ENCODE results near the gene DOK6.
"Not testable (repeated sequence)": the region's sequence is repeated elsewhere in the genome, so short reads cannot be mapped to it uniquely, and the experiment has no call there.

Gene DOK6

GRCh38 chr18:69854455-69854854, 453.8 kb downstream of the DOK6 start:
- Histone ChIP-seq H3K4me1 (no peaks in the 10 kb centered on the region), H3K4me3 (no peak overlapping the region), H3K4me2 (no peak overlapping the region), H3K9ac (no peak overlapping the region), H4K20me1 (no peaks in the 10 kb centered on the region), H3K36me3 (no peaks in the 10 kb centered on the region), H3K27me3 (no peaks in the 10 kb centered on the region), H3K27ac (no peak overlapping the region), H3K9me3 (no peaks in the 10 kb centered on the region)
- no peak for TF ChIP-seq Cebpa-rat (IDR thresholded peaks at IDR 0.05)

- no peaks in the 10 kb centered on the region for H3K36me3 ChIP-seq
- no peak for TF ChIP-seq Cebpa-rat (IDR thresholded peaks at IDR 0.05)
- no peaks in the 10 kb centered on the region for H3K9me3 ChIP-seq
- no peaks in the 10 kb centered on the region for H3K4me1 ChIP-seq
- no peak overlapping the region for H3K4me2 ChIP-seq
- no peaks in the 10 kb centered on the region for H4K20me1 ChIP-seq
- H3K9ac ChIP-seq, result no peak overlapping the region
- no peak overlapping the region for H3K4me3 ChIP-seq
- no peaks in the 10 kb centered on the region for H3K27me3 ChIP-seq
- no peak overlapping the region for H3K27ac ChIP-seq
These were observed 458.2 kb downstream of the DOK6 start for GRCh38 chr18:69858897-69859296.

DNA sequence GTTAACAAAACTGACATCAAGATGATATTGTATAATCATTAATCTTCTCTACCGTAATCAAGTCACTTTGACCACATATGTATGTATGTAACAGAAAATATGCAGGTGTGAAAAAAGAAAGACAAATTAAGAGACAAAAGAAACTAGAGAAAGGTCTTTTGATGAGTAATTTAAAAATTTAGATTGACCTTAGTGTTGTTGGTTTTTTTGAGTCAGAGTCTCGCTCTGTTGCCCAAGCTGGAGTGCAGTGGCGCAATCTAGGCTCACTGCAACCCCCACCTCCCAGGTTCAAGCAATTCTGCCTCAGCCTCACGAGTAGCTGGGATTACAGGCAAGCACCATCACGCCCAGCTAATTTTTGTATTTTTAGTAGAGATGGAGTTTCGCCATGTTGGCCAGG, 464.1 kb downstream of the DOK6 start:
- H3K4me3 ChIP-seq, H3K36me3 ChIP-seq, H3K4me1 ChIP-seq, H3K27ac ChIP-seq, H3K9ac ChIP-seq, H3K4me2 ChIP-seq, H4K20me1 ChIP-seq, H3K9me3 ChIP-seq, H3K27me3 ChIP-seq: not testable (repeated sequence)

DNA sequence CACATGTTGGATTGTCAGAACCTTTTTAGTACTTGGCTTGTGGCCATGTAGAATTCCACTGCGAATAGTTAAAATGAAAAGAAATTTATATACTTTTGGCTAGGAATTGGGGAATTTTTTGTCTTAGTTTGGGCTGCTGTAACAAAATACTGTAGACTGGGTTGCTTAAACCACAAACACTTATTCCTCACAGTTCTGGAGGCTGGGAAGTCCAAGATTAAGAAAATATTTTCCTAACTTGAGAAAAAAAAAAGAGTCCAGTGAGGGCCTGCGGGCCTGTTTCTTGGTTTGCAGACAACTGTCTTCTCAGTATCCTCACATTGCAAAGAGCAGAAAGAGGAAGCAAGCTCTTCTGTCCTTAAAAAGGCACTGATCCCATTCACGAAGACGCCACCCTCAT, 465.1 kb downstream of the DOK6 start:
- H3K27ac ChIP-seq, result no peak overlapping the region
- no peak overlapping the region for H3K9ac ChIP-seq
- H3K9me3 ChIP-seq, result no peaks in the 10 kb centered on the region
- no peak overlapping the region for H3K4me3 ChIP-seq
- no peaks in the 10 kb centered on the region for H3K36me3 ChIP-seq
- no peaks in the 10 kb centered on the region for H4K20me1 ChIP-seq
- no peaks in the 10 kb centered on the region for H3K27me3 ChIP-seq
- H3K4me1 ChIP-seq, result no peaks in the 10 kb centered on the region
- no peak overlapping the region for H3K4me2 ChIP-seq
- no peak for TF ChIP-seq Cebpa-rat (IDR thresholded peaks at IDR 0.05)

GRCh38 chr18:69866212-69866611, 465.5 kb downstream of the DOK6 start:
- H3K27ac ChIP-seq, result no peak overlapping the region
- H3K4me3 ChIP-seq, result no peak overlapping the region
- no peak for TF ChIP-seq Cebpa-rat (IDR thresholded peaks at IDR 0.05)
- no peaks in the 10 kb centered on the region for H3K4me1 ChIP-seq
- H3K4me2 ChIP-seq, result no peak overlapping the region
- H4K20me1 ChIP-seq, result no peaks in the 10 kb centered on the region
- no peak overlapping the region for H3K9ac ChIP-seq
- no peaks in the 10 kb centered on the region for H3K9me3 ChIP-seq
- H3K27me3 ChIP-seq, result no peaks in the 10 kb centered on the region
- no peaks in the 10 kb centered on the region for H3K36me3 ChIP-seq

DNA sequence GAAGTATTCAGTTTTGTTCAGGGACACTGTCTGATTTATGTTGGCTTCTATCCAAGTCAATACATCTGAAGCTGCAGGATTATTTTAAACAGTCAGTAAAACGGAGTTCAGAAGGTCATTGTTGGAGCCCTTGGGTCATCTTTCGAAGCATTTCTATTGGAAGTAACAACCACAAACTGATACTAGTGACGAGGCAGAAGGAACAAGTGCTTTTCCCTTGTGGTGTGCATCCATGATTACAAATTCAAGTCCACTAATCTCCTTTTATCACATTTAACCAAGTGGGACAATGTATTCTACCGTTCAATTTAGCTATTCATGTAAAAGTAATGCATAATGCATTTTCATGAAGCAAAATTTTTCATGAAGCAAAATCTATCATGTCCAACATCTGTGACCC, 470.0 kb downstream of the DOK6 start:
- Histone ChIP-seq H3K9ac (no peak overlapping the region), H3K27ac (no peak overlapping the region), H3K4me2 (no peak overlapping the region), H3K4me1 (no peaks in the 10 kb centered on the region), H3K4me3 (no peak overlapping the region), H3K27me3 (no peaks in the 10 kb centered on the region), H3K36me3 (no peaks in the 10 kb centered on the region), H3K9me3 (no peaks in the 10 kb centered on the region), H4K20me1 (no peaks in the 10 kb centered on the region)
- TF ChIP-seq Cebpa-rat (IDR thresholded peaks at IDR 0.05), result no peak

DNA sequence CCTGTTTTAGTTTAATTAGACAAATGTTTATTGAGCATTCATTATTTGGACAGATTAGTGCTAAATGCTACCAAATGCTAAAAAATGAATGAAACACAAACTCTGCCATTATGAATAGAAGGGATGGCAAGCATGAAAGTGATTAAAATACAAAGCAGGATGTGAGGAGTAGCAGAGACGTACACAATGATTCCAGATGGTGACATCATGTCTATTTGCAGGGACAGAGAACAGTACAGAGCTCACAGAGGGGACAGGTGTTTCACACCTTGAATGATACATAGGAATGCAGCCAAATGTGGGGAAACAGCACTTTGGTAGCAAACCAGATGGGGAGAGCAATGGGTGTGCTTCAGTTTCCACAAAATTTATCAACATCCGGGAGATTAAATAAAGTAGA, 470.7 kb downstream of the DOK6 start:
- H3K9me3 ChIP-seq, result no peaks in the 10 kb centered on the region
- no peaks in the 10 kb centered on the region for H3K36me3 ChIP-seq
- no peak overlapping the region for H3K9ac ChIP-seq
- no peak overlapping the region for H3K27ac ChIP-seq
- no peak overlapping the region for H3K4me3 ChIP-seq
- H3K27me3 ChIP-seq, result no peaks in the 10 kb centered on the region
- H4K20me1 ChIP-seq, result no peaks in the 10 kb centered on the region
- no peak overlapping the region for H3K4me2 ChIP-seq
- no peak for TF ChIP-seq Cebpa-rat (IDR thresholded peaks at IDR 0.05)
- H3K4me1 ChIP-seq, result no peaks in the 10 kb centered on the region

GRCh38 chr18:69872661-69873060, 472.0 kb downstream of the DOK6 start:
- Histone ChIP-seq H3K4me2 (no peak overlapping the region), H3K9ac (no peak overlapping the region), H3K4me3 (no peak overlapping the region), H3K27me3 (no peaks in the 10 kb centered on the region), H3K36me3 (no peaks in the 10 kb centered on the region), H3K27ac (no peak overlapping the region), H3K4me1 (no peaks in the 10 kb centered on the region), H3K9me3 (no peaks in the 10 kb centered on the region), H4K20me1 (no peaks in the 10 kb centered on the region)
- TF ChIP-seq Cebpa-rat (IDR thresholded peaks at IDR 0.05), result no peak

GRCh38 chr18:69874058-69874457, 473.4 kb downstream of the DOK6 start:
- Histone ChIP-seq H3K36me3 (no peaks in the 10 kb centered on the region), H3K27me3 (no peaks in the 10 kb centered on the region), H3K4me1 (no peaks in the 10 kb centered on the region), H4K20me1 (no peaks in the 10 kb centered on the region), H3K27ac (no peak overlapping the region), H3K4me3 (no peak overlapping the region), H3K9ac (no peak overlapping the region), H3K9me3 (no peaks in the 10 kb centered on the region), H3K4me2 (no peak overlapping the region)
- no peak for TF ChIP-seq Cebpa-rat (IDR thresholded peaks at IDR 0.05)

DNA sequence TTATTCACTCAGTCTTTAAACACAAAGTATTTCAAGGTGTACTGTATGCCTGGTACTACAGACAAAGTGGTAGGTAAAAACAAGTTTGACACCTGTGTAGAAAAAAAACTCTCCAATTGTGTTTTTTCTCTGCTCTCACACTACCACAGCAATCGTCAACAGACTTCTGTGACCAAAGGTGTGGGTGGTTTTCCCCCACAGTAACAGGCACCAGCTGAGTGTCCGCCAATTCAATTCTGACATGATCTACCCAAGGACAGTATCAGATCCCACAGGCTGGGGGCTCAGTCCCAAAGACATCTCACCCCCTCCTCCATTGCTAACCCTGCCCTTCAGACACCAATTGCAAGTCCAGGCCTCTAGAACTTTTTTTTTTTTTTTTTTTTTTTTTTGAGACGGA, 475.8 kb downstream of the DOK6 start:
- Histone ChIP-seq H4K20me1 (no peaks in the 10 kb centered on the region), H3K4me3 (no peak overlapping the region), H3K27ac (no peak overlapping the region), H3K27me3 (no peaks in the 10 kb centered on the region), H3K9me3 (no peaks in the 10 kb centered on the region), H3K4me1 (no peaks in the 10 kb centered on the region), H3K9ac (no peak overlapping the region), H3K36me3 (no peaks in the 10 kb centered on the region), H3K4me2 (no peak overlapping the region)
- no peak for TF ChIP-seq Cebpa-rat (IDR thresholded peaks at IDR 0.05)

DNA sequence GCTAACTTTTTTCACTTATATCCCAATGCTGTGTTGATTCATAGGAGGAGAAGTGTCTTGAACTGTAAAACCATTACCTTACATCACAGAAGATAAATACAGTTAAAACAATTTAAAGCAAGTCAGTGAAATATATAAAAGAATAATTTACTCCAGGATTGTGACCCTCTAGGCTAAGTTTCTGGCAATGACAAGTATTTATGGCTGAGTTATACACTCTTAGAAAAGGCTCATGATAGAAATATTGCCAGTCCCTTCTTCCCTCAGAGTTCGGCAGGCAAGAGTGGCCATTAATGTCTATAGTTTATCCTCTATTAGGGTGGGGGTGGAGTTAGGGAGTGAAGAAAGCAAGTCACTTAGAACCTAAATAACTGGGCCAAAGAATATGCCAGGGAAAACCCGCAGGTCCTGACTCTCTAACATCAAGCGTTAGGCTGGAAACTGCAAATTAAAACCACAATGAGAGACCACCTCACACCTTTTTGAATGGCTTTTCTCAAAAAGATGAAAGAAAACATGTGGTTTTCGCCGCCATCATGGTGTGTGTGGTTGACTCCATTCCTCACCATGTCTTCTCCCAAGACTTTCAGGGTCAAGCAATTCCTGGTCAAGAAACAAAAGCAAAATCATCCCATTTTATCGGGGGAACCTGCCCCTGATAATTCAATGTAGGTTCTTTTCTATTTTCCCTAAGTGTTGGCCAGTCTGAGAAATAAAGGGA, 477.7 kb downstream of the DOK6 start:
- no peak overlapping the region for H3K4me2 ChIP-seq
- no peak overlapping the region for H3K27ac ChIP-seq
- H3K9ac ChIP-seq, result no peak overlapping the region
- H3K4me1 ChIP-seq, result peaks cover 10% of the 10 kb centered on the region
- TF ChIP-seq Cebpa-rat (IDR thresholded peaks at IDR 0.05), result no peak
- no peaks in the 10 kb centered on the region for H3K36me3 ChIP-seq
- no peaks in the 10 kb centered on the region for H4K20me1 ChIP-seq
- no peaks in the 10 kb centered on the region for H3K9me3 ChIP-seq
- H3K4me3 ChIP-seq, result no peak overlapping the region
- H3K27me3 ChIP-seq, result no peaks in the 10 kb centered on the region

DNA sequence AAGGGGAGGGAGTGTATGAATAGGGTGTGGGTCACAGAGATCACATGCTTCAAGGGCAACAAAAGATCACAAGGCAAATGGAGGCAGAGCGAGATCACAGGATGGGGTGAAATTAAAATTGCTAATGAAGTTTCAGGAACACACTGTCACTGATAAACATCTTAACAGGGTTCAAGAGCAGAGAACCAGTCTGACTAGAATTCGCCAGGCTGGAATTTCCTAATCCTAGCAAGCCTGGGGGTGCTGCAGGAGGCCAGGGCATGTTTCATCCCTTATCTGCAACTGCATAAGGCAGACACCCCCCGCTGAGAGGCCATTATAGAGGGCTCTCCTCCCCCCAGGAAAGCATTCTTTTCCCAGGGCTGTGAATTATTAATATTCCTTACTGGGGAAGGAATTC, 478.4 kb downstream of the DOK6 start:
- not testable (repeated sequence) for H3K9ac ChIP-seq, H3K9me3 ChIP-seq, H3K4me3 ChIP-seq, H3K27me3 ChIP-seq, H3K27ac ChIP-seq, H3K4me2 ChIP-seq, H4K20me1 ChIP-seq, H3K36me3 ChIP-seq
- peaks cover 17% of the 10 kb centered on the region for H3K4me1 ChIP-seq
